ENCODE data around the gene LARP1.

DNA sequence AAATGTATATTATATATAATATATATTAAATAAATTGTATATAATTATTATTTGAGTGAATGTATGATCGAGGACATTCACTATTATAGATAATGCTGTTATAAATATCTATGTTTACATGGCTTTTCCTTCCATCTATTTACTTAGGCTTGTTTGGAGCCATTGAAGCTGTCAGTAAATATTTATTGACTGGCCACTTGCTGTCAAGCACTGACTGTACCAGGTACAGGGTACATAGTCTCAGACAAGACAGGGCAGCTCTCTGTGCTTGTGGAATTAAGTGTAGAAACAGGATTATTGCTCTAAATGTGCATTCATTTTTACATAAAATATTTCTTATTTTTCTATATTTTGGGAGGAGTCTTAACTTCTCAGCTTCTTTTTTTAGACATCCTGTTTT is 78.9 kb downstream of the LARP1 start:
- TF ChIP-seq, protein P1, sequence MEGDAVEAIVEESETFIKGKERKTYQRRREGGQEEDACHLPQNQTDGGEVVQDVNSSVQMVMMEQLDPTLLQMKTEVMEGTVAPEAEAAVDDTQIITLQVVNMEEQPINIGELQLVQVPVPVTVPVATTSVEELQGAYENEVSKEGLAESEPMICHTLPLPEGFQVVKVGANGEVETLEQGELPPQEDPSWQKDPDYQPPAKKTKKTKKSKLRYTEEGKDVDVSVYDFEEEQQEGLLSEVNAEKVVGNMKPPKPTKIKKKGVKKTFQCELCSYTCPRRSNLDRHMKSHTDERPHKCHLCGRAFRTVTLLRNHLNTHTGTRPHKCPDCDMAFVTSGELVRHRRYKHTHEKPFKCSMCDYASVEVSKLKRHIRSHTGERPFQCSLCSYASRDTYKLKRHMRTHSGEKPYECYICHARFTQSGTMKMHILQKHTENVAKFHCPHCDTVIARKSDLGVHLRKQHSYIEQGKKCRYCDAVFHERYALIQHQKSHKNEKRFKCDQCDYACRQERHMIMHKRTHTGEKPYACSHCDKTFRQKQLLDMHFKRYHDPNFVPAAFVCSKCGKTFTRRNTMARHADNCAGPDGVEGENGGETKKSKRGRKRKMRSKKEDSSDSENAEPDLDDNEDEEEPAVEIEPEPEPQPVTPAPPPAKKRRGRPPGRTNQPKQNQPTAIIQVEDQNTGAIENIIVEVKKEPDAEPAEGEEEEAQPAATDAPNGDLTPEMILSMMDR (IDR thresholded peaks at IDR 0.05; ENCODE audit: insufficient read depth, low read length, poor library complexity, severe bottlenecking), result no peak
- no peak for TF ChIP-seq EZH2phosphoT487 (conservative IDR thresholded peaks at IDR 0.05; ENCODE audit: low read length)
